Right renal cortex interstitium (tissue), 3 donors: ENCODE results near the gene MCM10. TPM values are rescaled to one million over a fixed set of nuclear protein-coding genes. Genes with fewer than 3 reads are reported as not detected.
A peak's percentile ranks its signal among the peaks of the same experiment; 100 is the strongest.

Experiments
- DNase-seq, 3 donors: peaks; one replicate each; pipeline ENCODE4 v3.0.0-alpha.2; 2013; ENCODE audit warnings: low read depth in 3 of 3, low spot score in 2 of 3
- polyA plus RNA-seq, 3 donors: library from polyadenylated mRNA; unstranded; fragments of 120-200 nt; gene quantifications; one replicate each; pipeline ENCODE4 v1.2.1, GENCODE V29; 2013; ENCODE audit not compliant: insufficient read length in 3 of 3

The MCM10 gene
- polyA plus RNA-seq, 3 donors = 10.2 to 11.3 (median 11.3) TPM

GRCh38 chr10:13163859-13164258, 2.5 kb downstream of the MCM10 start:
- DNase-seq = no peak

- DNase-seq = no peak
These were observed 3.8 kb downstream of the MCM10 start for GRCh38 chr10:13165177-13165576.

GRCh38 chr10:13167568-13167967, 6.2 kb downstream of the MCM10 start:
- DNase-seq = no peak

- DNase-seq = no peak
These were observed 7.4 kb downstream of the MCM10 start for GRCh38 chr10:13168781-13169180.

- DNase-seq = no peak
These were observed 12.3 kb downstream of the MCM10 start for GRCh38 chr10:13173616-13174015.

DNA sequence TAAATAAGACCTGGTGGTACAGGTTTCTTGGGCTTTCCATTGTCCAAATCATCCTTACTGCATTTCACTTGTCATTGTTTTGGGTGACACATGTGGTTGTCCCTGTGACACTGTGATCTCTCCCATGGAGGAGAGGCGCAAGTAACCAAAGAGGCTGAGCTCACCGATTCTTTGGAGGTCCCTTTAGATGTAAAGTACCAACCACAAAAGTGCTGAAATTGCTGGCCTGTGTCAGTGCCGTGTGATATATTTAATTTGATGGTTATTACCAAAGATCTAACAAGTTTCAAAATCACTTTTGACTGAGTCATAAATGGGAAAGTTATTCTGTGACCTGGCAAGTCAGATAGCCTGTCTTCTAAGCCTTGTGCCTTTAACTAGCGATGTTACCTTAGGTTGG, 19.4 kb downstream of the MCM10 start:
- no peak for DNase-seq

- DNase-seq = no peak
These were observed 21.1 kb downstream of the MCM10 start for GRCh38 chr10:13182424-13182823.

DNA sequence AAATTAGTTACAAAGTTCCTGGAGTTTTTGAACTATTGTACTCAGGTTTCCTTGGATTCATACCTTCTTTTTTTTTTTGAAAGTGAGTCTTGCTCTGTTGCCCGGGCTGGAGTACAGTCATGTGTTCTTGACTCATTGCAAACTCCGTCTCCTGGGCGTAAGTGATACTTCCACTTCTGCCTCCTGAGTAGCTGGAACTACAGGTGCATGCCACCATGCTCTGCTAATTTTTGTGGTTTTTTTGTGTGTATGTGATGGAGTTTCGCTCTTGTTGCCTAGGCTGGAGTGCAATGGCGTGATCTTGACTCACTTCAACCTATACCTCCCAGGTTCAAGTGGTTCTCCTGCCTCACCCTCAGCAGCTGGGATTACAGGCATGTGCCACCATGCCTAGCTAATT, 22.3 kb downstream of the MCM10 start:
- DNase-seq = no peak

DNA sequence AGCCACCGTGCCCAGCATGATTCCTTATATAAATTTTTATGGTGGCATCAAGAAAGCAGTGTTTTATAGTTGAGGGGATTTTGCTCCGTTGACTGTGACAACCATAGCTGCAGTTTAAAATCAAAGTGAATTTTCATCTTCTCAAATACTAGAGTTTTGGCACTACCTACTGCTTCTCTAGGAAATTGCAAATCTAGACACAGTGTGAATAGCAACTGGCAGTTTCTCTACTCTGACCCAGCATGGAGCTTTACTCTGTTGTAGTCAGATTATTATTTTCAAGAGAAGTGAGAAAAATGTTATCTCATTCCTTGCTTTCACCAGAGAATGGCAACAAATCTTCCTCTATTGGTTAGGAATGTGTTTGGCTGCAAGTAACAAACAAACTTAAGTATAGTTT, 22.9 kb downstream of the MCM10 start:
- DNase-seq = no peak

DNA sequence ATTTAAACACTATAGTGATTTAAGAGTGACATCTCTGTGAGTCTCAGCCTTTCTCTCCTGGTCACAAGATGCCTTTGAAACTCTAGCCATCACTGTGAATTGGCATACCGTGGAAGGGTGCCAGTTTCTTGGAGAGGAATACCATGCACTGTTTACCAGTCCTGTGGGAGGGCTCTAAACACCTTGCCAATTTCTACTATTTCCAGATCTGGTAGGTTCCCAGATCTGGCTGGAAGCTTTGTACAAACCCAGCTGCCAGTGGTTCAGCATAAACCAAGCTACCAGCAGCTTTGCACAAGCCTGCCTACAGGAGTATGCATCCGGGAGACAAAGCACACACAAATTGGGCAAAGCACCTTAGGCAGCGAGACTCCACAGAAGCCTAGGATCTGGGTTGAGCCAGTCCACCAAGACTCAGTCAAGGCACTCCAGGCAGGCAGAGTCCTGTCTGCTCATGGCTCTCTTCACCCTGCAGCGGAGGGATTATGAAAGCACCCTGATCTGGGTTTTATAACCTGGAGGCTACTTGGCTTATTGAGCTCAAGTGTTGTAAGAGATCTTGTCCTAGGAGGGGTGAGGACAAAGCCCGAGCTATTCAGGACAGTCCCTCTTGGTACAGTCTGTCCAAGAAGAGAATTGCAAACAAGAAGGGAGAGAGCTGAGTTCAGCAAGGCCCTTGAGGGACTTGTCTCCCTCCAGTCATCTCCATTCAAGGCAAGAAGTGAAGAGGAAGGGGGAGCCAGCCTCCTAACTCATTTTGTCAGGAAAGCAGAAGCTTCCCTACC, 23.6 kb downstream of the MCM10 start:
- no peak for DNase-seq

DNA sequence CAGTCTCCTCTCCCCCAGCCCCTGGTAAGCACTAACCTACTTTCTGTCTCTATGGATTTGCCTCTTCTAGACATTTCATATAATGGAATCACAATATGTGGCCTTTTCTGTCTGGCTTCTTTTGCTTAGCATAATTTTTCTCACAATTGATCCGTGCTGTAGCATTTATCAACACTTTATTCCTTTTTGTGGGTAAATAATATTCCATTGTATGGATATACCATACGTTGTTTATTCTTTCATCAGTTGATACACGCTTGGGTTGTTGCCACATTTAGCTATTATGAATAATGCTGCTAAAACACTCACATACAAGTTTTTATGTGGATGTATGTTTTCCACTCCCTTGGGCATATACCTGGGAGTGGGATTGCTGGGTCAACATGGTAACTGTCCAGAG, 25.8 kb downstream of the MCM10 start:
- no peak for DNase-seq

DNA sequence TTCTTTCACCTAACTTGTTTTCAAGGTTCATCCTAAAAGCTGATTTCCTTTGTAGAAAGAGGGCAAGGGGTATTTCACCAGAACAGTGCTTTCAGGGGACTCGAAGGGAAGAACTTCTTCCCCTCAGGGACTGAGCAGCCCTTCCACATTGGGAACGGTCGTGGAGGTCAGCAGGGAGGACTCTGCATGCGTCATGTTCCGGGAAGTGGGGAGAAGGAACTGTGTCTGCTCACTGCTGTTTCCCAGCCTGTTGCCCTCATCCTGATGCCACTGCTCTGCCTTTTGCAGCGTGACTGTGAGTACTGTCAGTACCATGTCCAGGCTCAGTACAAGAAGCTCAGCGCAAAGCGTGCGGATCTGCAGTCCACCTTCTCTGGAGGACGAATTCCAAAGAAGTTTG, 27.2 kb downstream of the MCM10 start:
- DNase-seq = no peak

DNA sequence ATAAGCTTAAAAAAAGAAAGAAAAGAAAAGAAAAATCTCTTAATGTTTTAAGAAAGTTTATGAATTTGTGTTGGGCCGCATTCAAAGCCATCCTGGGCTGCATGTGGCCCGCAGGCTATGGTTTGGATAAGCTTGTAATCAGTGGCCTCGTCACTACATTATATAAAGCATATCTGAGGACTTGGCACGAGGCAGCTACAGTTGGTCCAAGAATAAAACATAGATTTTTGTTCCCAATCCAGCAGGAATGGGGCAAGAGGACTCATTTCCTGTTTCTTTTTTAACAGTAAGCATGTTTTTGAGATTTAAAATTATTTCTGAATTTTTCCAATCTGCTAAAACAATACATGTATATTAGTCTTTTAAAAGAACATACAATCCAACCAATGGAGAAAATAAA, 28.6 kb downstream of the MCM10 start:
- no peak for DNase-seq

DNA sequence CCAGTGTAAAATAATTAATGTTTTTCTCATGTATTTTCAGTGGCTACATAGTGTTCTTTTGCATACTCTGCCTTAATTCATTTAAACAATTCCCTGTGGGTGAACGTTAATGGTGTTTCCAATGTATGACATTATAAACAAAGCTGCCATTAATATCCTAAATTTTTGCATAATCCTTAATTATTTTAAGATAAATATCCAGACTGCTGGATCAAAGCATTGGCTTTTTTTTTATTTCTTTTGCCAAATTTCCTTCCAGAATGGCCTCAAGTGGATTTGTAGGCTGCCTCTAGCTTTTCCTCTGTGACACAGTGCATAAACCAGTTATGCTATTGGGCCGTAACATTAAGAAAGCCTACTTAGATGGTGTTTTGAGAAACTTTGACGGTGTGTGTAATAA, 29.5 kb downstream of the MCM10 start:
- no peak for DNase-seq

GRCh38 chr10:13191362-13191761, 30.0 kb downstream of the MCM10 start:
- no peak for DNase-seq

DNA sequence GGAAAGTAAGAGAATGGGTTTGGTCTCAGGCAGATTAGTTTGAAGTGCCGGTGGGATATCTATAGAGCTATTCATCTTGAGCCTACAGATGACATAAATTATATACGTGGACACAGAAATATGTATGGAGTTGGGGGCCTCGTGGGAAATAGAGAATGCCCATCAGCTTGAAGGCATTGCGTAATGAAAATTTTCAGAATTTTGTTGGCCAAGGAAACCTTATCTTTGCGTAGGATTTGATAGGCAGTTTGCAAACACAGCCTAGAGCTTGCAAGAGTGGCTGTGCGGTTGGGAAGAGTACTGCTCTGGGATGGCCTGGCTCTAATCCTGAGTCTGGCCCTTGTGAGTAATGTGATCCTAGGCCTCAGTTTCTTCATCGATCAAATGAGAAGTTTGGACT, 32.3 kb downstream of the MCM10 start:
- no peak for DNase-seq

GRCh38 chr10:13195016-13195415, 33.7 kb downstream of the MCM10 start:
- DNase-seq = no peak

DNA sequence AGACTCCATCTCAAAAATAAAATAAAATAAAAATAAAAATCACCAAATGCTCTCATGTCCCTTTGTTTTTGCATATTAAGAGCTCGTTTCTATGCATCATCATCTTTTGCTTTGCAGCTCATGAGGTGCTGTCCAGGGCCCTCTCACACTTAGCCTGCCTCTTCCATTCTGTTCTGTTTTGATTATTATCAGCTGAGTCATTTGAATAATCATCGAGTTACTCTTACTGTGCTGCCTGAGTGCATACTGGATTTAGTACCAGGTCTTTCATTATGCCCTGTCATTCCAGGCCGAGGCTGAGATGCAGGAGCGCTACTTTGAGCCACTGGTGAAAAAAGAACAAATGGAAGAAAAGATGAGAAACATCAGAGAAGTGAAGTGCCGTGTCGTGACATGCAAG, 39.8 kb downstream of the MCM10 start:
- DNase-seq = no peak

- DNase-seq = no peak
These were observed 44.7 kb downstream of the MCM10 start for GRCh38 chr10:13206091-13206490.

- DNase-seq = peak in 2 of 3 donors; percentile 5 to 13
These were observed 45.4 kb downstream of the MCM10 start for GRCh38 chr10:13206546-13207443.

DNA sequence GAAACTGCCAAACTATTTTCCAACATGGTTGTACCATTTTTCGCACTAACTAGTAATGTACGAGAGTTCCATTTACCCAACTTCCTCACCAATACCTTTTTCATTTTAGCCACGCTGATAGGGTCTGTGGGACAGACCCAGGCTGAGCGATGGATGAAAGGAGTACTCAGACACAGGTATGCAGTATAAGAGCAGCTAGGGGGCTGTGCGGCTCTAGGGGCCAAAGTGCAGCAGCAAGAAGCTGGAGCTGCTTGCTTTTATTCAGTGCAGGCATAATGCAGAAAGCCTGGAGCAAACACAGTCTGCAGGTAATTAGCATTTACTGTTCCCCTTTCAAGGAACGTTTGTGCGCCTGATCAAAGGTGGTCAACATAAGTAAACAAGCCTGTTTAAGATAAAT, 51.8 kb downstream of the MCM10 start:
- no peak for DNase-seq

GRCh38 chr10:13218878-13219277, 57.5 kb downstream of the MCM10 start:
- no peak for DNase-seq
